Astrocyte of the cerebellum (primary cell): ENCODE data around the gene C1orf21.

ENCODE experiments used
- DNase-seq: peaks from one replicate; pipeline ENCODE4 v3.0.0-alpha.2; 2011; ENCODE audit warnings: low read depth
- H3K4me3 ChIP-seq: 2 replicates; pipeline ENCODE4 v1.5.1; 2011; ENCODE audit warnings: mild to moderate bottlenecking, low read depth, low read length, moderate library complexity
- in situ Hi-C: cut with HindIII; loops from 2 replicates; pipeline ENCODE4 v1.10.0; 2017; ENCODE audit warnings: low sequenced_read_pairs
- TF ChIP-seq, protein P1 (sequence below): IDR thresholded peaks from 2 replicates; pipeline ENCODE4 v1.5.1; 2012; ENCODE audit warnings: low read length, low read depth, moderate library complexity, mild to moderate bottlenecking; ENCODE audit errors: missing control alignments

The C1orf21 gene

DNA sequence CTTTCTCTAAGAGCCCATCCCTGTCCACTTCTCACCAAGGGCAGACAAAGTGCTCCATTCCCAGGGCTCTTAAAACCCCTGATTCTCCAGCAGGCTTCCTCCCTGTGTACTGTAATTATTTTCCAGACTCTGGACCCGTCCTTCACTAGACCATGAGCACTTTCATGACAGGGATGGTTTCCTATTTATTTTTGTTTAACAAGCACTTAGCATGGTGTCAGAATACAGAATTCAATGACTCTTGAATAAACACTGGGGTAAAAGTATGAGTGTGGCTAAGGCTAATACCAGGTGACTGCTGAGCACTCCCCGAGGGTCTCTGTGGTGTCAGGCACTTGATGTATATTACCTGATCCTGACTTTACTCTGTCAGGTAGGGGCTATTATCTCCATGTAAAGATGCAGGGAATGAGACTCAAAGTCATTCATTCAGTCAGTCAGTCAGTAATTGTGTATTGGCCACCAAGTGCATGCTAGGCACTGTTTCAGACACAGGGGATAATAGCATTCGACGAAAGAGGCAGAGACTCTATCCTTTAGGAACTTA lies 47.2 kb downstream of the C1orf21 start:
- DNase-seq: no peak
- H3K4me3 ChIP-seq: no peak overlapping the region
- TF ChIP-seq, protein P1, sequence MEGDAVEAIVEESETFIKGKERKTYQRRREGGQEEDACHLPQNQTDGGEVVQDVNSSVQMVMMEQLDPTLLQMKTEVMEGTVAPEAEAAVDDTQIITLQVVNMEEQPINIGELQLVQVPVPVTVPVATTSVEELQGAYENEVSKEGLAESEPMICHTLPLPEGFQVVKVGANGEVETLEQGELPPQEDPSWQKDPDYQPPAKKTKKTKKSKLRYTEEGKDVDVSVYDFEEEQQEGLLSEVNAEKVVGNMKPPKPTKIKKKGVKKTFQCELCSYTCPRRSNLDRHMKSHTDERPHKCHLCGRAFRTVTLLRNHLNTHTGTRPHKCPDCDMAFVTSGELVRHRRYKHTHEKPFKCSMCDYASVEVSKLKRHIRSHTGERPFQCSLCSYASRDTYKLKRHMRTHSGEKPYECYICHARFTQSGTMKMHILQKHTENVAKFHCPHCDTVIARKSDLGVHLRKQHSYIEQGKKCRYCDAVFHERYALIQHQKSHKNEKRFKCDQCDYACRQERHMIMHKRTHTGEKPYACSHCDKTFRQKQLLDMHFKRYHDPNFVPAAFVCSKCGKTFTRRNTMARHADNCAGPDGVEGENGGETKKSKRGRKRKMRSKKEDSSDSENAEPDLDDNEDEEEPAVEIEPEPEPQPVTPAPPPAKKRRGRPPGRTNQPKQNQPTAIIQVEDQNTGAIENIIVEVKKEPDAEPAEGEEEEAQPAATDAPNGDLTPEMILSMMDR: no peak
- in situ Hi-C loops: no loop called here

DNA sequence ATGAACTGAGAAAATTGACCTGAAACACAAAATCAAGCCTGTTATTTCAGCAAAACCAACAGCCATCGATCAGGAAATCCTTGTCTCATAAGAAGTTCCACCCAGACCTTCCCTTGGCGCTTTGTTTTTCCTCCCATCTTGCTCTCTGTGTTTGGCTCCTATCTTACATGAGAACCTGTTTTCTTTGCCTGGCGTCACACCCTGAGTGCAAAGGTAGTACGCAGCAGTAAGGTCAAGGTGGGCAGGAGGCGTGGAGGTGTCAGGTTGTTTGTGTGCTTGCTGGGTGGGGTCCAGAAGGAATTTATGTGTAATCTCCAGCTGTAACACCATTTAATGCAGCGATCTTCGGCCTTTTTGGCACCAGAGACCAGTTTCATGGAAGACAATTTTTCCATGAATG lies 50.5 kb downstream of the C1orf21 start:
- no peak for DNase-seq
- TF ChIP-seq, protein P1: no peak
- in situ Hi-C loops: no loop called here
- no peak overlapping the region for H3K4me3 ChIP-seq

DNA sequence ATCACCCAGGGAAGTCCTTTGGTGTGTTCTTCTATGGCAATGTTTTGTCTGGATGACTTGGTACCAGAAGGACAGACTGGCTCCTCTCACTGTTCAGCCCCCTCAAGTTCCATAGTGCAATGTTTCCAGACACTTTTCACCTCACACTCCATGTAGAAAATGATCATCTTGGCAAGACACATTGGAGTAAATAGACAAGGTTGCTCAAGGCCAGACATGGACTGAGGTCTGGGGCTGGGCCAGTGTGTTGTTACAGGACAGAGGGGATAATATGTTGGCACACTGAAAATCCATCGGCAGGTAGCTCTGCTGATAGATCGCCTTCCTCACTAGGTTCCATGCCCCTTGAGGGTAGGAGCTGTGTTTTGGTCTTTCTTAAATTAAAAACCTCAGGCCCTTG lies 51.5 kb downstream of the C1orf21 start:
- in situ Hi-C loops: no loop called here
- no peak for DNase-seq
- TF ChIP-seq, protein P1: no peak
- H3K4me3 ChIP-seq: no peak overlapping the region

DNA sequence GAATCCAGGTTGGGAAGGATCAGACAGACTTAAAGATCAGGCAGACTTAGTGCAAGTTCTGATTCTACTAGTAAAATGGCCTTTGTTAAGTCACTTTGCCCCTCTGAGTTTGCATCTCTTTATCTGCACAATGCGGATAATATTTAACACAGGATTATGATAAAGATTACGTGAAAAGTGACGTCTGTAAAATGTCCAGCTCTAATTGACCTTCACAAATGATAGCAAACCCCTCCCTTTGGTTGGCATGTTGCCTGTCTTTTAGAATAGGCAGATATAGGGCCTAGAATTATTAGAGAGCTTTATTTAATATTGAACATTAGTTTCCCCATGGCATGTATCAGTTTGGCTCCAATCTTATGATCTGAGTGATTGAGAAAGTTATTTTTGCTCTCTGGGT lies 55.4 kb downstream of the C1orf21 start:
- H3K4me3 ChIP-seq: no peak overlapping the region
- DNase-seq: no peak
- in situ Hi-C loops: no loop called here
- TF ChIP-seq, protein P1: no peak

DNA sequence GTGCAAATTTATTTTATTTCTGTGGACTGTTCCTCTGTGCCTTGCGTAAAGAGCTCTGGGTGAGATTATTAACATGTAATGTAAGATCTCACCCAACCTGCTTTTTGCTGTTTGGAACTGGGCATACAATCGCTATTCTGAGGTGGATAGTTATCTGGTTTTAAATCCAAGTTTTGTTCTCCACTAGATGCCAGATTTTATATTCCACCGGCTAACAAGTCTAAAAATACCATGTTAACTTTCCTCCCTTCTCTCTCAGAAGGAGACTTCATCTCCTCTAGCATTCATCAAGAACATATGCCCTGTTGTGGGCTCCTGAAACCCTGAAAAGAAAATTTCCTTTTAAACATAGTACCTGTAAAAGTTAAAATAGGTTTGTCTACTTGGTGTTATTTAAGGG lies 56.4 kb downstream of the C1orf21 start:
- TF ChIP-seq, protein P1: no peak
- DNase-seq: no peak
- in situ Hi-C loops: no loop called here
- no peak overlapping the region for H3K4me3 ChIP-seq

DNA sequence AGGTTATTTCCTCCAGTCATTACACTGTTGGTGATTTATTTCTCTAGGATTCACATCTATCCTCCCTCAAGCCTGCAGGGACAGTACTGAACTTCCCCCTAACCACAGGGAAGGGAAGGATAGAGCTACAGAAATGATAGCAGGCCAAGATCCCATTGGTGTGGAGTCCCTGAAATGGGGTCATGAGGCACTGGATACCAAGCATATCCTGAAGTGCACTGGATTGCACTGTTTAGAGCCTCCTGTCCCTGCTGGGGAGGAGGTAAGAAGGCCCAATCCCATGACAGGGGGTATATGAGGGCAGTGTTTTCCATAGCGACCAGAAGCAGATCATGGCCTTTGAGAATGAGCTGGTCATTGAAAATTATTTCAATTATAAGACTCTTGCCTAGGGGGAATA lies 56.8 kb downstream of the C1orf21 start:
- in situ Hi-C loops: no loop called here
- TF ChIP-seq, protein P1: no peak
- no peak for DNase-seq
- no peak overlapping the region for H3K4me3 ChIP-seq

DNA sequence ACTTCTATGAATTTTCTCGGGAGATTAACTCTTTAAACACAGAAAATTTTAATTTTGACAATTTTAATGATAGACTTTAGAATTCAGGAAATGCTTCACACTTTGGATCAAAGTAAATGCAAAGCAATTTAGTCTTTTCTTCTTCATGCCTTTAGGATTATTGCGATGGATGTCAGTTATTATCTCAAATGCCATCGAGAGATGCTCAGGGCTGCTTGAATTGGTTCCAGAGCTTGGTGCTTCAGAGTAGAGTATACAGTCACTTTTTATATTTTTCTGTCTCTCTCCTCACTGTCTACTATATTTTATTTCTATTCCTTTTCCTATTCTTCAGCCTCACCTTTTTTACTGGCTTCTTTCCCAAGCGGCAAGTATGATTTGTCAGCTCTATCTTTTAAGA lies 59.2 kb downstream of the C1orf21 start:
- in situ Hi-C loops: no loop called here

More for the DNA sequence above, 59.2 kb downstream of the C1orf21 start:
- TF ChIP-seq, protein P1: no peak
- no peak overlapping the region for H3K4me3 ChIP-seq
- DNase-seq: no peak
